ENCODE results near the gene ARHGEF11. TPM values are rescaled to one million over a fixed set of nuclear protein-coding genes. Genes with fewer than 3 reads are reported as not detected.

ARHGEF11 gene
- total and polyA plus RNA-seq, 9 of the 15 experiments (the other 6 are each of a cell fraction or from before 2014, with no cell fraction given), result 0.14 to 15.5 (median 9.0) TPM

GRCh38 chr1:156910309-156910782 is 135.2 kb downstream of the ARHGEF11 start (continued):
- TF ChIP-seq ETV5 (CRISPR knock-in tag; IDR thresholded peaks at IDR 0.05; ENCODE audit: low read depth) (no peak), ETS2 (tag; IDR thresholded peaks at IDR 0.05; ENCODE audit: borderline replicate concordance, poor library complexity, severe bottlenecking) (no peak), SMAD4 (CRISPR knock-in tag; conservative IDR thresholded peaks at IDR 0.05) (no peak), TFAM (CRISPR knock-in tag; conservative IDR thresholded peaks at IDR 0.05) (no peak), GABPB1 (CRISPR knock-in tag; IDR thresholded peaks at IDR 0.05) (0 out of 2 replicates have a peak, but pooled peaks have one; percentile 40), WHSC1 (IDR thresholded peaks at IDR 0.05; ENCODE audit: low read length) (no peak), ZNF592 (IDR thresholded peaks at IDR 0.05) (no peak), ZBTB2 (IDR thresholded peaks at IDR 0.05) (peak; percentile 49; the same call in 1 of the 2 replicates), YY1 (IDR thresholded peaks at IDR 0.05; ENCODE audit: borderline replicate concordance in 1 of 3, control insufficient read depth in 1 of 3, extremely low read depth in 1 of 3, insufficient read depth in 3 of 3, insufficient read length in 1 of 3, insufficient replicate concordance in 2 of 3, low read depth in 1 of 3, low read length in 2 of 3) (peak in 1 of 3 experiments; percentile 21), FOXM1 (IDR thresholded peaks at IDR 0.05; ENCODE audit: low read depth) (no peak), FOXM1 (CRISPR knock-in tag; IDR thresholded peaks at IDR 0.05; ENCODE audit: low read depth) (peak; percentile 64; the same call in 1 of the 2 replicates), YBX1 (IDR thresholded peaks at IDR 0.05) (no peak), KAT7 (CRISPR knock-in tag; IDR thresholded peaks at IDR 0.05; ENCODE audit: borderline replicate concordance) (peak; percentile 68; the same call in 1 of the 2 replicates), JUND (IDR thresholded peaks at IDR 0.05; ENCODE audit: borderline replicate concordance, low read depth, low read length) (0 out of 2 replicates have a peak, but pooled peaks have one; percentile 4), JUND (tag; IDR thresholded peaks at IDR 0.05; ENCODE audit: borderline replicate concordance, low read depth, low read length) (no peak), CBX3 (IDR thresholded peaks at IDR 0.05; ENCODE audit: borderline replicate concordance in 1 of 2, low read length in 2 of 2) (peak in 1 of 2 experiments; percentile 46; a peak in 1 of 3 replicates), ZBTB7A (IDR thresholded peaks at IDR 0.05; ENCODE audit: borderline replicate concordance, control insufficient read depth, low read depth, low read length) (peak; percentile 93)
- TF ChIP-seq, protein P1, sequence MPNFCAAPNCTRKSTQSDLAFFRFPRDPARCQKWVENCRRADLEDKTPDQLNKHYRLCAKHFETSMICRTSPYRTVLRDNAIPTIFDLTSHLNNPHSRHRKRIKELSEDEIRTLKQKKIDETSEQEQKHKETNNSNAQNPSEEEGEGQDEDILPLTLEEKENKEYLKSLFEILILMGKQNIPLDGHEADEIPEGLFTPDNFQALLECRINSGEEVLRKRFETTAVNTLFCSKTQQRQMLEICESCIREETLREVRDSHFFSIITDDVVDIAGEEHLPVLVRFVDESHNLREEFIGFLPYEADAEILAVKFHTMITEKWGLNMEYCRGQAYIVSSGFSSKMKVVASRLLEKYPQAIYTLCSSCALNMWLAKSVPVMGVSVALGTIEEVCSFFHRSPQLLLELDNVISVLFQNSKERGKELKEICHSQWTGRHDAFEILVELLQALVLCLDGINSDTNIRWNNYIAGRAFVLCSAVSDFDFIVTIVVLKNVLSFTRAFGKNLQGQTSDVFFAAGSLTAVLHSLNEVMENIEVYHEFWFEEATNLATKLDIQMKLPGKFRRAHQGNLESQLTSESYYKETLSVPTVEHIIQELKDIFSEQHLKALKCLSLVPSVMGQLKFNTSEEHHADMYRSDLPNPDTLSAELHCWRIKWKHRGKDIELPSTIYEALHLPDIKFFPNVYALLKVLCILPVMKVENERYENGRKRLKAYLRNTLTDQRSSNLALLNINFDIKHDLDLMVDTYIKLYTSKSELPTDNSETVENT (CRISPR knock-in tag; IDR thresholded peaks at IDR 0.05), result no peak

Data from K562 (cell line).